Breast epithelium (tissue), 4 donors: Measurements from ENCODE around the gene LDLRAD4. TPM values are rescaled to one million over a fixed set of nuclear protein-coding genes. Genes with fewer than 3 reads are reported as not detected.

ENCODE experiments used
- DNase-seq, 2 donors: peaks; one replicate each; pipeline ENCODE4 v3.0.0-alpha.2; 2019; ENCODE audit warnings: low spot score in 2 of 2
- H3K27ac ChIP-seq, 2 donors: fragments of 200-600 bp; sonication (generic) in 1 of 2; one replicate each; pipeline ENCODE4 v1.5.1; 2016 to 2019; ENCODE audit warnings: mild to moderate bottlenecking in 1 of 2
- H3K27me3 ChIP-seq, 2 donors: fragments of 200-600 bp; sonication (generic) in 1 of 2; one replicate each; pipeline versions ENCODE4 v1.5.1 to v1.6.0; 2017 to 2019; ENCODE audit warnings: control low read depth in 1 of 2, mild to moderate bottlenecking in 1 of 2
- H3K36me3 ChIP-seq: fragments of 200-600 bp; one replicate; pipeline ENCODE4 v1.5.1; 2019
- H3K4me1 ChIP-seq, 2 donors: fragments of 200-600 bp; sonication (generic); one replicate each; pipeline ENCODE4 v1.5.1; 2016 to 2019; ENCODE audit warnings: control low read depth in 1 of 2
- H3K4me3 ChIP-seq, 3 donors: fragments of 200-600 bp; sonication (generic); 1 replicate in 2 of 3; 2 replicates in 1 of 3; pipeline ENCODE4 v1.5.1; 2016 to 2019; ENCODE audit warnings: mild to moderate bottlenecking in 3 of 3, moderate library complexity in 2 of 3
- H3K9me3 ChIP-seq, 2 donors: fragments of 200-600 bp; sonication (generic) in 1 of 2; one replicate each; pipeline ENCODE4 v1.5.1; 2016 to 2019; ENCODE audit warnings: control low read depth in 1 of 2
- POLR2A ChIP-seq: fragments of 450-650 bp; IDR thresholded peaks from one replicate; pipeline ENCODE4 v1.6.1; 2016; ENCODE audit warnings: antibody characterized with exemption, mild to moderate bottlenecking, moderate library complexity
- POLR2AphosphoS5 ChIP-seq, 3 donors: sonication (generic); formaldehyde crosslinking; IDR thresholded peaks; one replicate each; pipeline ENCODE4 v1.6.1; 2017; ENCODE audit warnings: antibody characterized with exemption in 3 of 3
- intact Hi-C: fragments of 100-400 bp; cut with DNase I; formaldehyde crosslinking; loops from one replicate; pipeline ENCODE4 v1.15.1; 2023; ENCODE audit warnings: low total_unique reads
- total RNA-seq, 3 donors: library from RNA; depleted of rRNA; stranded (reverse); fragments of >200 nt; gene quantifications; one replicate each; pipeline ENCODE4 v1.1.0, GENCODE V29; 2016
- TF ChIP-seq, protein P1 (sequence below), 3 donors: fragments of 450-650 bp; IDR thresholded peaks; one replicate each; pipeline ENCODE4 v1.5.1; 2016 to 2017; ENCODE audit warnings: antibody characterized with exemption in 3 of 3, mild to moderate bottlenecking in 3 of 3, moderate library complexity in 3 of 3

The LDLRAD4 gene
- total RNA-seq, 3 donors from 2014 or later = 28.5 to 94.3 (median 42.9) TPM

DNA sequence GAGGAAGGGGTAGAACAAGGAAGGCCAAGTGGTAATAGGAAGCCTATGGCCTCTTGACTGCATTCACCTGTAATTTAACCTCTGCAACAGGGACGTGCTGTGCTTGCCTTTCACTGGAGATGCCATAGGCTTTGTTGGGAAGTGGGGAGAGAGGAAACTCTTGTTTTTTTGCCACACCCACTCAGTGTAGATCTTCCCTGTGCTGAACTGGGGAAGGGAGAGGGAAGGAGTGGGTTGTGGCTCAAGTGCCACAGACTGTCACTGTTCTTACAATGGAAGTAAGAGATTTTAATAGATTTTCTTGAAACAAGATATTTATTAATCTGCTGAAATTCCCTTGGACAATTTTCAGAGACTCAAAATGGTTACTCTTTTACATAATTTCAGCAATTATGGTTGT lies 380.5 kb downstream of the LDLRAD4 start:
- TF ChIP-seq POLR2A = no peak
- TF ChIP-seq POLR2AphosphoS5 (IDR thresholded peaks at IDR 0.05) = no peak
- TF ChIP-seq, protein P1, sequence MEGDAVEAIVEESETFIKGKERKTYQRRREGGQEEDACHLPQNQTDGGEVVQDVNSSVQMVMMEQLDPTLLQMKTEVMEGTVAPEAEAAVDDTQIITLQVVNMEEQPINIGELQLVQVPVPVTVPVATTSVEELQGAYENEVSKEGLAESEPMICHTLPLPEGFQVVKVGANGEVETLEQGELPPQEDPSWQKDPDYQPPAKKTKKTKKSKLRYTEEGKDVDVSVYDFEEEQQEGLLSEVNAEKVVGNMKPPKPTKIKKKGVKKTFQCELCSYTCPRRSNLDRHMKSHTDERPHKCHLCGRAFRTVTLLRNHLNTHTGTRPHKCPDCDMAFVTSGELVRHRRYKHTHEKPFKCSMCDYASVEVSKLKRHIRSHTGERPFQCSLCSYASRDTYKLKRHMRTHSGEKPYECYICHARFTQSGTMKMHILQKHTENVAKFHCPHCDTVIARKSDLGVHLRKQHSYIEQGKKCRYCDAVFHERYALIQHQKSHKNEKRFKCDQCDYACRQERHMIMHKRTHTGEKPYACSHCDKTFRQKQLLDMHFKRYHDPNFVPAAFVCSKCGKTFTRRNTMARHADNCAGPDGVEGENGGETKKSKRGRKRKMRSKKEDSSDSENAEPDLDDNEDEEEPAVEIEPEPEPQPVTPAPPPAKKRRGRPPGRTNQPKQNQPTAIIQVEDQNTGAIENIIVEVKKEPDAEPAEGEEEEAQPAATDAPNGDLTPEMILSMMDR (IDR thresholded peaks at IDR 0.05) = no peak
- Histone ChIP-seq H3K27ac (no peak overlapping the region), H3K36me3 (no peaks in the 10 kb centered on the region), H3K4me3 (no peak overlapping the region), H3K27me3 (no peaks in the 10 kb centered on the region), H3K4me1 (no peaks in the 10 kb centered on the region), H3K9me3 (peaks cover 31 to 35% of the 10 kb centered on the region in 2 donors)
- DNase-seq = no peak
- intact Hi-C loops = no loop called here

DNA sequence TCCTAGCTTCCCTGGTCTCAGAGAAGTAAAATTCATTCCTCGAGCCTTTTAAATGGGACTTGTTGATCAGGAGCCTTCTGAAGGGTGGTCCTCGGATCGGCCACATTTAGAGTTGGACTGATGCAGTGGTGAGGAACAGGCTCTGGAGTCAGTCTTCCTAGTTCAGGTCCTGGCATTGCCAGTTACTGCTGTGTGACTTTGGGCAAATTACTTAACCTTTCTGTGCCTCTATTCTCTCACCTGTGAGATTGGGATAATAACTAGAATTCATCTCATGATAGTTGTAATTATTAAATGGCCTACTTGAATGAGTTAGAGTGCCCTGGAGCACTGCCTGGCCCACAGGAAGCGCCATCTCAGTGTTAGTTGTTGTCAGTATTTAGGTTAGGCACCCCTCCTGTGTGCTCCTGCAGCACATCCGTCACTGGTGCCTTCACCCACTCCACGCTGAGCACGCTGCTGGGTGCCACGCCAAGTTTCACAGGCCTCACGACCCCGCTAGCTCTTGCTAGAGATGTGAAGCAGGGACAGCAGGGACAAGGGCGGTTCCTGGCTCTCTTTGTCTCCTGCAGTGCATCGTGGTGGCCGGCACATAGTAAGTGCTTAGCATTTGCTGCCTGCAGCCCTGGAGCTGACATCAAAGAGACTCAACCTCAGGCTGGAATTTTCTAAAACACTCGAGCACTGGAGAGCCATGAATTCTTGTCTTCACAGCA lies 384.9 kb downstream of the LDLRAD4 start:
- intact Hi-C loops = no loop called here
- no peaks in the 10 kb centered on the region for H3K36me3 ChIP-seq
- H3K4me3 ChIP-seq = no peak overlapping the region
- no peaks in the 10 kb centered on the region for H3K4me1 ChIP-seq
- DNase-seq = no peak
- no peaks in the 10 kb centered on the region for H3K27me3 ChIP-seq
- TF ChIP-seq, protein P1 (IDR thresholded peaks at IDR 0.05) = no peak
- TF ChIP-seq POLR2A = no peak
- TF ChIP-seq POLR2AphosphoS5 (IDR thresholded peaks at IDR 0.05) = no peak
- H3K9me3 ChIP-seq = peaks cover 7 to 8% of the 10 kb centered on the region in 2 donors
- no peak overlapping the region for H3K27ac ChIP-seq

DNA sequence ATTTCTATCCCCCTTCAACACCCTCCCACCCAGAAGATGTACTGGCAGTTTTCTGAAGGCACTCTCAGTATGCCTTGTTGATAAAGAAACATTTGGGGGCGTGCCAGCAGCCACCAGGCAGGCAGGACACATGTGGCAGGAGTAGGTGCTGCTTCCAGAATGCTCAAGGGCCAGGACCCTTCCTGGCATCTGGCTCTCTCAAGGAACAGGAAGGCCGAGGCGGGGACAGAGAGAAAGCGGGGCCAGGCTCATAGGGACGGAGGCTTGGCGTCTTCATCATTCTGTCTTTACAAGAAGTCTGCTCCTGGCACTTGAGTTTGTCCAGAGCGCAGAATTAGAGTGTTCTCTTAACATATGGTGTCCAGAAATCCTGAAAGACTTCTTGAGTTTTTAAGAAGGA lies 386.2 kb downstream of the LDLRAD4 start:
- intact Hi-C loops = no loop called here
- H3K27me3 ChIP-seq = no peaks in the 10 kb centered on the region
- H3K4me3 ChIP-seq = no peak overlapping the region
- H3K9me3 ChIP-seq = no peaks in the 10 kb centered on the region
- no peak overlapping the region for H3K27ac ChIP-seq
- H3K4me1 ChIP-seq = no peaks in the 10 kb centered on the region
- DNase-seq = no peak
- H3K36me3 ChIP-seq = no peaks in the 10 kb centered on the region
- TF ChIP-seq POLR2A = no peak
- TF ChIP-seq POLR2AphosphoS5 (IDR thresholded peaks at IDR 0.05) = no peak
- TF ChIP-seq, protein P1 (IDR thresholded peaks at IDR 0.05) = no peak

DNA sequence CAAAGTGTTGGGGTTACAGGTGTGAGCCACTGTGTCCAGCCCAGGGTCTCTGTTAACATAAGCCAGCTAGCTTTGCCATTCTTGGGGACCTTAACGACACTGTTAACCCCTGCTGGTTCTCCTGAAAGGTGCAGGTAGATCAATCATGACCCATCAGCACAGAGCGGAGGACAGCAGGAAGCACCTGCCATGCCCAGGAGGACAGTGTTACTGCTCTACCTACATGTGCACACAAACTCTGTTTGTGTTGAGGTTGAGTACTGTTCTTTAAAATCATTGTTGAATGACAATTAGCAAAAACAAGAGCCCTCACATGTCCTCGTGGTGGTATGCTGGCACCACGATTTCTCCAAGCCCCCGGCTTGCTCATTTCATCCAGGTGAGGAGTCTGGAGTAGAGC lies 386.9 kb downstream of the LDLRAD4 start:
- Histone ChIP-seq H3K9me3 (no peaks in the 10 kb centered on the region), H3K27ac (no peak overlapping the region), H3K4me1 (peaks cover 0 to 2% of the 10 kb centered on the region in 2 donors), H3K27me3 (no peaks in the 10 kb centered on the region), H3K36me3 (no peaks in the 10 kb centered on the region), H3K4me3 (no peak overlapping the region)
- no peak for DNase-seq
- TF ChIP-seq POLR2AphosphoS5 (IDR thresholded peaks at IDR 0.05) (no peak), POLR2A (no peak)
- TF ChIP-seq, protein P1 (IDR thresholded peaks at IDR 0.05) = no peak
- intact Hi-C loops = no loop called here

DNA sequence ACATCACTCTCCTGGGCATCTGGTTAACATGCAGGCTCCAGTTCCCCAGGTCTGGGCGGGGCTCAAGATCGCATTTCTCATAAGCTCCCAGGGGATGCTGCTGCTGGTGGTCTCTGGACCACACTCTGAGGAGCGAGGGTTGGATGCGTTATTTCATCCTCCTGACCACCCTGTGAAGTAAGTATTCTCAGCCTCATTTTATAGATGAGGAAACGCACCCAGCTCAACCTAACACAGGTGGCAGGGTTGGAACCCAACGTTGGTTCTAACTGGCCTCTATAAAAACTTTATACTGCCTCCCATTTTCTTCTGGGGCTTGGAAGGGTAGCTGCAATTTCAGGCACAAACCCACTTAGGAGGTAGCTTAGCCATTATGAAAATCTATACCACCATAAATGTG lies 387.3 kb downstream of the LDLRAD4 start:
- TF ChIP-seq POLR2A (no peak), POLR2AphosphoS5 (IDR thresholded peaks at IDR 0.05) (no peak)
- TF ChIP-seq, protein P1 (IDR thresholded peaks at IDR 0.05) = no peak

More for the DNA sequence above, 387.3 kb downstream of the LDLRAD4 start:
- intact Hi-C loops = no loop called here
- Histone ChIP-seq H3K9me3 (no peaks in the 10 kb centered on the region), H3K27me3 (no peaks in the 10 kb centered on the region), H3K27ac (no peak overlapping the region), H3K4me3 (no peak overlapping the region), H3K4me1 (peaks cover 0 to 3% of the 10 kb centered on the region in 2 donors), H3K36me3 (no peaks in the 10 kb centered on the region)
- no peak for DNase-seq
